Endodermal cell (in vitro differentiated cells): ENCODE results near the gene GRIP1. TPM values are rescaled to one million over a fixed set of nuclear protein-coding genes. Genes with fewer than 3 reads are reported as not detected.
A peak's percentile ranks its signal among the peaks of the same experiment; 100 is the strongest.

Source experiments
- DNase-seq: peaks from one replicate; pipeline ENCODE4 v3.0.0-alpha.2; 2017
- H3K27ac ChIP-seq: 2 replicates; pipeline ENCODE4 v1.5.1; 2013; ENCODE audit warnings: mild to moderate bottlenecking, low read depth, low read length, moderate library complexity
- H3K27me3 ChIP-seq: 2 replicates; pipeline ENCODE4 v1.6.1; 2013; ENCODE audit warnings: mild to moderate bottlenecking, low read length, moderate library complexity; ENCODE audit not compliant: insufficient read depth, control insufficient read depth, poor library complexity, severe bottlenecking
- H3K36me3 ChIP-seq: 2 replicates; pipeline ENCODE4 v1.7.0; 2013; ENCODE audit warnings: mild to moderate bottlenecking, low read length, moderate library complexity; ENCODE audit not compliant: control insufficient read depth, insufficient read depth
- H3K4me1 ChIP-seq: one replicate; pipeline ENCODE4 v1.7.0; 2013; ENCODE audit warnings: low read length; ENCODE audit not compliant: control insufficient read depth, insufficient read depth
- H3K4me3 ChIP-seq: 2 replicates; pipeline ENCODE4 v1.5.1; 2013; ENCODE audit warnings: mild to moderate bottlenecking, low read length, moderate library complexity
- H3K9ac ChIP-seq: 2 replicates; pipeline ENCODE4 v1.6.1; 2013; ENCODE audit warnings: mild to moderate bottlenecking, low read length, moderate library complexity; ENCODE audit not compliant: poor library complexity, severe bottlenecking; ENCODE audit errors: extremely low read depth
- H3K9me3 ChIP-seq: 2 replicates; pipeline ENCODE4 v1.6.1; 2013; ENCODE audit warnings: mild to moderate bottlenecking, low read length, moderate library complexity; ENCODE audit not compliant: control insufficient read depth
- H3K27ac Mint-ChIP-seq: 2 replicates; pipeline ENCODE4 v1.8.0; 2020; ENCODE audit warnings: mixed read lengths
- H3K27me3 Mint-ChIP-seq: 2 replicates; pipeline ENCODE4 v1.8.0; 2021; ENCODE audit warnings: mild to moderate bottlenecking, mixed read lengths; ENCODE audit not compliant: insufficient read depth
- H3K36me3 Mint-ChIP-seq: 2 replicates; pipeline ENCODE4 v1.8.0; 2020; ENCODE audit warnings: low read depth, mixed read lengths
- H3K4me1 Mint-ChIP-seq: 2 replicates; pipeline ENCODE4 v1.8.0; 2020; ENCODE audit warnings: mixed read lengths
- H3K4me3 Mint-ChIP-seq: 2 replicates; pipeline ENCODE4 v1.8.0; 2020; ENCODE audit warnings: mild to moderate bottlenecking, moderate library complexity, mixed read lengths
- H3K9me3 Mint-ChIP-seq: 2 replicates; pipeline ENCODE4 v1.8.0; 2020; ENCODE audit warnings: mild to moderate bottlenecking, mixed read lengths
- CTCF ChIP-seq: fragments of 200-600 bp; sonication (generic); conservative IDR thresholded peaks from 2 replicates; pipeline ENCODE4 v1.5.0; 2021; ENCODE audit warnings: antibody characterized with exemption, mild to moderate bottlenecking
- WGBS, 2 experiments: methylation state at CpG; one replicate each; pipeline versions ENCODE4 v1.1.5 to v1.1.7; 2013; ENCODE audit warnings: missing lambda C conversion rate in 2 of 2, mixed read lengths in 1 of 2; ENCODE audit not compliant: insufficient coverage in 1 of 2, insufficient read length in 1 of 2; 5-methylcytosine and 5-hydroxymethylcytosine counted together
- total RNA-seq, 2 donors: library from RNA; stranded (reverse); fragmentation: NEBNext Ultra II Directional in 1 of 2; extraction: Animal tissue kit (Norgen Biotek cat#: 25700) in 1 of 2; gene quantifications; 2 replicates in 1 of 2; 3 replicates in 1 of 2; pipeline ENCODE4 v1.2.1, GENCODE V29; 2021

The GRIP1 gene
- total RNA-seq, 2 donors from 2014 or later: 41.0 to 47.6 TPM

GRCh38 chr12:66539431-66539830 is 139.4 kb downstream of the GRIP1 start:
- DNase-seq: no peak
- Histone ChIP-seq H3K27ac (no peak overlapping the region), H3K27me3 (no peaks in the 10 kb centered on the region), H3K4me1 (no peaks in the 10 kb centered on the region), H3K36me3 (no peaks in the 10 kb centered on the region), H3K4me3 (no peak overlapping the region), H3K9me3 (no peaks in the 10 kb centered on the region), H3K9ac (no peak overlapping the region)
- Mint-ChIP-seq H3K4me3 (no peak overlapping the region), H3K27me3 (no peaks in the 10 kb centered on the region), H3K27ac (no peak overlapping the region), H3K36me3 (no peaks in the 10 kb centered on the region), H3K9me3 (no peaks in the 10 kb centered on the region), H3K4me1 (peaks cover 4% of the 10 kb centered on the region)
- TF ChIP-seq CTCF: no peak

GRCh38 chr12:66538970-66539369 is 139.9 kb downstream of the GRIP1 start:
- peak; percentile 88 for DNase-seq

GRCh38 chr12:66537876-66538275 is 141.0 kb downstream of the GRIP1 start:
- Histone ChIP-seq H3K4me3 (no peak overlapping the region), H3K9ac (no peak overlapping the region), H3K9me3 (no peaks in the 10 kb centered on the region), H3K27ac (no peak overlapping the region), H3K27me3 (no peaks in the 10 kb centered on the region), H3K36me3 (no peaks in the 10 kb centered on the region), H3K4me1 (no peaks in the 10 kb centered on the region)
- Mint-ChIP-seq H3K36me3 (no peaks in the 10 kb centered on the region), H3K27ac (no peak overlapping the region), H3K4me3 (no peak overlapping the region), H3K27me3 (no peaks in the 10 kb centered on the region), H3K9me3 (no peaks in the 10 kb centered on the region), H3K4me1 (peaks cover 4% of the 10 kb centered on the region)
- no peak for DNase-seq
- WGBS, 2 experiments: 95% methylated on average over 3 of the region's 3 CpGs; no CpG with 5 or more reads in 1 of the 2 experiments
- no peak for TF ChIP-seq CTCF

More at GRCh38 chr12:66538970-66539369, 139.9 kb downstream of the GRIP1 start:
- Histone ChIP-seq H3K9ac (no peak overlapping the region), H3K36me3 (no peaks in the 10 kb centered on the region), H3K4me1 (no peaks in the 10 kb centered on the region), H3K27me3 (no peaks in the 10 kb centered on the region), H3K9me3 (no peaks in the 10 kb centered on the region), H3K4me3 (no peak overlapping the region), H3K27ac (no peak overlapping the region)
- Mint-ChIP-seq H3K4me1 (peaks cover 4% of the 10 kb centered on the region), H3K36me3 (no peaks in the 10 kb centered on the region), H3K27ac (peak overlapping the region; percentile 32), H3K27me3 (no peaks in the 10 kb centered on the region), H3K9me3 (no peaks in the 10 kb centered on the region), H3K4me3 (no peak overlapping the region)
- WGBS, 2 experiments: 87 to 92% methylated on average over 4 of the region's 4 CpGs
- TF ChIP-seq CTCF: no peak
